HL-60 (cell line): ENCODE results near the gene BNIP5.

Source experiments
- CTCF ChIP-seq: IDR thresholded peaks from one replicate; pipeline ENCODE4 v1.5.1; 2011; ENCODE audit warnings: low read length, control low read depth, inconsistent platforms; ENCODE audit not compliant: insufficient read depth
- GABPA ChIP-seq: IDR thresholded peaks from 2 replicates; pipeline ENCODE4 v1.6.1; 2012; ENCODE audit warnings: low read depth
- POLR2AphosphoS5 ChIP-seq: IDR thresholded peaks from 2 replicates; pipeline ENCODE4 v1.6.1; 2012; ENCODE audit warnings: low read depth
- REST ChIP-seq: IDR thresholded peaks from 2 replicates; pipeline ENCODE4 v1.6.1; 2012; ENCODE audit warnings: low read depth; ENCODE audit not compliant: insufficient replicate concordance
- SPI1 ChIP-seq: IDR thresholded peaks from 2 replicates; pipeline ENCODE4 v1.6.1; 2012; ENCODE audit warnings: low read depth, mild to moderate bottlenecking, borderline replicate concordance

GRCh38 chr6:36277946-36278470 lies 58.7 kb downstream of the BNIP5 start:
- TF ChIP-seq CTCF (no peak), REST (no peak), POLR2AphosphoS5 (no peak), GABPA (no peak), SPI1 (no peak)
